ENCODE results near the gene BTRC.

DNA sequence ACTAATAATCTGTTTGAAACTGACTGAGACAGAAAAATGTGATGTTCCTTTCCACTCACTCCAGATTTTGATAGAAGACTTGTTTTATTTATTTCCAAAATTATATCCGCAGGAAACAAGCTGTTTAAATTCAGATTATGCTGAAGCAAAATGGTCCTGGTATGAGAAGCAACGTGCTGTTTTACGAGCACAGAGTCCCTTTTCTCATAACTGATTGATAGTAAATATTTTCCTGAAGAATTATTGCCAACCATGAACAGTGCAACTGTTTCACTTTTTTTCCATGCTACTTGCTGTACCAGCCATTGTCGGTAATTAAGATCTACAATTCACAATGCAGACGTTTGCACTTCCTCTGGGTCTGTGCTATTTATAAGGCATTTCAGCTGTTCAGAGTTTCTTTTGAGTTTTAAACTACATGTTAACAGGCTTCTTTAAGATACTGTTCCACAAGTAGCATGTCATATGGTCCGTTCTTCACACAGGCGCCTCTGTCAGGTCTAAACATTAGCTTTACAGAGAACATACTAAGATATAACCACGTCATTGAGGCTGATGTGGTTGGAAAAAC, 130.3 kb downstream of the BTRC start:
- TF ChIP-seq POLR2A (IDR thresholded peaks at IDR 0.05; ENCODE audit: low read length) (no peak), GATA1 (IDR thresholded peaks at IDR 0.05; ENCODE audit: low read depth, low read length) (no peak)
